K562 (cell line): Measurements from ENCODE around the gene RPS6KA2. TPM values are rescaled to one million over a fixed set of nuclear protein-coding genes. Genes with fewer than 3 reads are reported as not detected.

Experiments used
- CXXC5 ChIP-seq: fragments of 250-450 bp; sonication (Bioruptor Pico); IDR thresholded peaks from 2 replicates; pipeline ENCODE4 v1.8.0; 2022; ENCODE audit warnings: inconsistent platforms, mild to moderate bottlenecking, moderate library complexity
- GABPA ChIP-seq: fragments of 200-800 bp; sonication (Bioruptor generic); conservative IDR thresholded peaks from 2 replicates; pipeline ENCODE4 v1.6.1; 2016; ENCODE audit warnings: low read depth, missing genetic modification characterization, missing compliant biosample characterization
- HDAC3 ChIP-seq: fragments of 450-650 bp; IDR thresholded peaks from 2 replicates; pipeline ENCODE4 v1.6.1; 2018; ENCODE audit warnings: borderline replicate concordance, mild to moderate bottlenecking, moderate library complexity; ENCODE audit not compliant: partially characterized antibody
- MED1 ChIP-seq: sonication (generic); formaldehyde crosslinking; IDR thresholded peaks from 2 replicates; pipeline ENCODE4 v1.8.1; 2023; ENCODE audit warnings: missing genetic modification reagents, borderline replicate concordance
- REST ChIP-seq, 2 experiments: fragments of 450-650 bp; formaldehyde crosslinking in 1 of 2; IDR thresholded peaks; 2 replicates each; pipeline versions ENCODE4 v1.4.0 to v1.6.1; 2014 to 2020; ENCODE audit warnings: mild to moderate bottlenecking in 2 of 2, borderline replicate concordance in 1 of 2, low read depth in 1 of 2
- ZFP91 ChIP-seq: sonication (generic); formaldehyde crosslinking; IDR thresholded peaks from 2 replicates; pipeline ENCODE4 v1.8.0; 2022; ENCODE audit warnings: mild to moderate bottlenecking, missing genetic modification reagents
- ZNF609 ChIP-seq: sonication (generic); formaldehyde crosslinking; IDR thresholded peaks from 2 replicates; pipeline ENCODE4 v1.8.1; 2023; ENCODE audit warnings: missing genetic modification reagents, mild to moderate bottlenecking, borderline replicate concordance
- polyA plus RNA-seq, 8 experiments: library from polyadenylated mRNA; depleted of rRNA in 4 of 8; stranded (reverse) in 5 of 8; unstranded in 3 of 8; fragments of >200 nt; fragmentation: Nextera tagmentation in 2 of 8; fragmentation: Illumina TruSeq in 1 of 8; extraction: Ambion mirVana in 2 of 8; extraction: Trizol in 1 of 8; gene quantifications; 2 replicates each; pipeline versions ENCODE4 v1.2.1 to v1.2.3, GENCODE V29; 2011 to 2014; ENCODE audit warnings: inconsistent platforms in 1 of 8, missing spikeins in 1 of 8
- total RNA-seq, 7 experiments: library from RNA; depleted of rRNA in 6 of 7; stranded (reverse); fragments of >200 nt in 6 of 7; fragmentation: Illumina TruSeq in 2 of 7; extraction: Trizol in 2 of 7; gene quantifications; 2 replicates each; pipeline versions ENCODE4 v1.2.1 to v1.2.3, GENCODE V29; 2011 to 2021; ENCODE audit warnings: low replicate concordance in 1 of 7

Gene RPS6KA2
- total and polyA plus RNA-seq, 9 of the 15 experiments (the other 6 are each of a cell fraction or from before 2014, with no cell fraction given), result 0.29 to 1.00 (median 0.53) TPM

GRCh38 chr6:166488076-166488685 is 138.9 kb downstream of the RPS6KA2 start (continued):
- TF ChIP-seq GABPA (tag) (peak; percentile 90), ZFP91 (CRISPR knock-in tag) (no peak), MED1 (no peak), CXXC5 (CRISPR knock-in tag) (0 out of 2 replicates have a peak, but pooled peaks have one; percentile 23), ZNF609 (no peak), REST (IDR thresholded peaks at IDR 0.05; ENCODE audit: borderline replicate concordance) (peak; percentile 70), REST (CRISPR knock-in tag; IDR thresholded peaks at IDR 0.05; ENCODE audit: low read depth) (no peak), HDAC3 (no peak)
- TF ChIP-seq, all 486 proteins: peak for 9
